Neutrophil (primary cell): ENCODE results near the gene DENND1A.

Experiments used
- H3K27ac ChIP-seq: fragments of 200-600 bp; sonication (generic); 2 replicates; pipeline ENCODE4 v1.5.1; 2016; ENCODE audit warnings: mild to moderate bottlenecking, moderate library complexity
- H3K27me3 ChIP-seq: fragments of 200-600 bp; sonication (generic); 2 replicates; pipeline ENCODE4 v1.6.0; 2016; ENCODE audit warnings: mild to moderate bottlenecking
- H3K36me3 ChIP-seq: fragments of 200-600 bp; sonication (generic); 2 replicates; pipeline ENCODE4 v1.5.1; 2017
- H3K4me1 ChIP-seq, 2 experiments: fragments of 200-600 bp in 1 of 2; sonication (generic) in 1 of 2; 1 replicate in 1 of 2; 2 replicates in 1 of 2; pipeline versions ENCODE4 v1.5.1 to v1.6.1; 2013 to 2016; ENCODE audit warnings: low read depth in 1 of 2, low read length in 1 of 2, mild to moderate bottlenecking in 1 of 2, moderate library complexity in 1 of 2; ENCODE audit not compliant: control insufficient read depth in 1 of 2, insufficient read depth in 1 of 2
- H3K4me3 ChIP-seq, 2 experiments: fragments of 200-600 bp in 1 of 2; sonication (generic) in 1 of 2; 1 replicate in 1 of 2; 2 replicates in 1 of 2; pipeline ENCODE4 v1.5.1; 2013 to 2016; ENCODE audit warnings: low read depth in 1 of 2, low read length in 1 of 2, mild to moderate bottlenecking in 1 of 2, moderate library complexity in 1 of 2
- H3K9me3 ChIP-seq: fragments of 200-600 bp; sonication (generic); 2 replicates; pipeline ENCODE4 v1.5.1; 2016
- TF ChIP-seq, protein P1 (sequence below): fragments of 200-600 bp; sonication (generic); IDR thresholded peaks from 2 replicates; pipeline ENCODE4 v1.5.1; 2016; ENCODE audit warnings: antibody characterized with exemption

DENND1A gene

DNA sequence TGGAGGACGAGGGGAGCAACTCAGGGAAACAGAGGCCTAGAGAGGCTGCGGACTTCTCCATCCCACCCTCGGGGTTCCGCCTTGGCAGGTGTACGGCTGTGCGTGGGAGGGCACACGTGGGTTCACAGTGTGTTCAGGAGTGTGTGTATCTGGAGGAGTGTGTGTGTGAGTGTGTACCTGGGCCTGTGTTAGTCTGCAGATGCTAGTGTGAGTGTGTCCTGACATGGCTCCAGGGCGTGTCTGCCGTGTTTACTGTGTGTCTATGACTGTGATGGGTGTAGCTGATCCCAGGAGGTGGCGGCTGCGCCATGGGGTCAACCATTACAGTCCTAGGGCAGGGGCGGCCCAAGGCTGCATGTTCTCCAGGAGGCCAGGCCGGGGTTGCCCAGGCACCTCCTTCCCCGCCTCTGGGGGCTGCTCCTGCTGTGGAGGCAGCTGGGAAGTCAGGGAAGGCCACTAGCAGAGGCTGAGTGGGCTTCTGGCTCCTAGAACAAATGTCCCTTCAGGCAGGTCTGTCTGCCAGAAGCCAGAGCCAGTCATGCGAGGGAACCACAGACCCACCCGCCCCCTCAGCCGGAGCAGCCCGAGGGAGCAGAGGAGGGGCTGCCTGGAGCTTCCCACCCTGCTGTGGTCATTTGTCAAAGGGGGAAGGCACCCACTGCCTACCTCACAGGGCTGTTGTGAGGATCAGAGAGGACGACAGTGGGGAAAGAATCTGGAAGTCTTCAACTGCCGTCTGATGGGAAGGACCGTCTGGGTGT, 552.5 kb downstream of the DENND1A start:
- no peaks in the 10 kb centered on the region for H3K4me1 ChIP-seq
- H3K36me3 ChIP-seq: peaks cover 26% of the 10 kb centered on the region
- H3K4me3 ChIP-seq: no peak overlapping the region
- no peak overlapping the region for H3K27ac ChIP-seq
- H3K9me3 ChIP-seq: no peaks in the 10 kb centered on the region
- TF ChIP-seq, protein P1, sequence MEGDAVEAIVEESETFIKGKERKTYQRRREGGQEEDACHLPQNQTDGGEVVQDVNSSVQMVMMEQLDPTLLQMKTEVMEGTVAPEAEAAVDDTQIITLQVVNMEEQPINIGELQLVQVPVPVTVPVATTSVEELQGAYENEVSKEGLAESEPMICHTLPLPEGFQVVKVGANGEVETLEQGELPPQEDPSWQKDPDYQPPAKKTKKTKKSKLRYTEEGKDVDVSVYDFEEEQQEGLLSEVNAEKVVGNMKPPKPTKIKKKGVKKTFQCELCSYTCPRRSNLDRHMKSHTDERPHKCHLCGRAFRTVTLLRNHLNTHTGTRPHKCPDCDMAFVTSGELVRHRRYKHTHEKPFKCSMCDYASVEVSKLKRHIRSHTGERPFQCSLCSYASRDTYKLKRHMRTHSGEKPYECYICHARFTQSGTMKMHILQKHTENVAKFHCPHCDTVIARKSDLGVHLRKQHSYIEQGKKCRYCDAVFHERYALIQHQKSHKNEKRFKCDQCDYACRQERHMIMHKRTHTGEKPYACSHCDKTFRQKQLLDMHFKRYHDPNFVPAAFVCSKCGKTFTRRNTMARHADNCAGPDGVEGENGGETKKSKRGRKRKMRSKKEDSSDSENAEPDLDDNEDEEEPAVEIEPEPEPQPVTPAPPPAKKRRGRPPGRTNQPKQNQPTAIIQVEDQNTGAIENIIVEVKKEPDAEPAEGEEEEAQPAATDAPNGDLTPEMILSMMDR: no peak
- H3K27me3 ChIP-seq: peaks cover 47% of the 10 kb centered on the region

DNA sequence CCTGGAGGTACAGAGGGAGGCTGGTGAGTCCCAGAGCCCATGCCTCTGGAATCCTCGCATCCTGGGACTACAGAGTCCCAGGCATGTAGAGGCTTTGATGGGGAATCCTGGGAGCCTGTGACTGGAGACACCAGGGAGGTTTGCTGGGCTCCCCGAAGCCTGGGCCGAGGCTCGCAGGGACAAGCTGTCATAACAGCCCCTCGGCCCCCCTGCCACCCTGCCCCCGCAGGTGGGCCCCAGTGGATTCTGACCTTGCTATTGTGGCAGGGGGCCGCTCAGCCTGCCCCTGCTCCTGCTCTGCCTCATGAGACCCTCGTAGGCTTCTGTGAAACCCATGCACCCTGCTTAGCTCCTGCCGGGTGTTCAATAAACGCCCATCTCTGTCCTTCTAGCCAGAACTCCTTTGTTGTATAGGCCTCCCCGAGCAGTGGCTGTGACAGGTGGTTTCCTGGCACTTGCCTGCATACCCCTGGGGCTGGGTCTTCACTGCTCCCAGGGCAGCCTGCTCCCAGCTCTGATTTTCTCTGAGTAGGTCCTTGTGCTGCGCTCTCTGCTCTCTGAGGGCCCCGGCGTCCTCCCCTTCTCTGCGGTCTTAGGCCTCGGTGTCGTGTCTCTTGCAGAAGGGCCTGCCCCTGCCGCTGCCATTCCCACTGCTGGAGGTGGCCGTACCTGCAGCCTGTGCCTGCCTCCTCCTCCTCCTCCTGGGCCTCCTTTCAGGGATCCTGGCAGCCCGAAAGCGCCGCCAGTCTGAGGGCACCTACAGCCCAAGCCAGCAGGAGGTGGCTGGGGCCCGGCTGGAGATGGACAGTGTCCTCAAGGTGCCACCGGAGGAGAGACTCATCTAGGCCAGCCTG, 553.5 kb downstream of the DENND1A start:
- H3K27me3 ChIP-seq: peaks cover 57% of the 10 kb centered on the region
- H3K36me3 ChIP-seq: peaks cover 16% of the 10 kb centered on the region
- TF ChIP-seq, protein P1: no peak
- H3K4me1 ChIP-seq: no peaks in the 10 kb centered on the region
- no peak overlapping the region for H3K27ac ChIP-seq
- no peak overlapping the region for H3K4me3 ChIP-seq
- no peaks in the 10 kb centered on the region for H3K9me3 ChIP-seq

DNA sequence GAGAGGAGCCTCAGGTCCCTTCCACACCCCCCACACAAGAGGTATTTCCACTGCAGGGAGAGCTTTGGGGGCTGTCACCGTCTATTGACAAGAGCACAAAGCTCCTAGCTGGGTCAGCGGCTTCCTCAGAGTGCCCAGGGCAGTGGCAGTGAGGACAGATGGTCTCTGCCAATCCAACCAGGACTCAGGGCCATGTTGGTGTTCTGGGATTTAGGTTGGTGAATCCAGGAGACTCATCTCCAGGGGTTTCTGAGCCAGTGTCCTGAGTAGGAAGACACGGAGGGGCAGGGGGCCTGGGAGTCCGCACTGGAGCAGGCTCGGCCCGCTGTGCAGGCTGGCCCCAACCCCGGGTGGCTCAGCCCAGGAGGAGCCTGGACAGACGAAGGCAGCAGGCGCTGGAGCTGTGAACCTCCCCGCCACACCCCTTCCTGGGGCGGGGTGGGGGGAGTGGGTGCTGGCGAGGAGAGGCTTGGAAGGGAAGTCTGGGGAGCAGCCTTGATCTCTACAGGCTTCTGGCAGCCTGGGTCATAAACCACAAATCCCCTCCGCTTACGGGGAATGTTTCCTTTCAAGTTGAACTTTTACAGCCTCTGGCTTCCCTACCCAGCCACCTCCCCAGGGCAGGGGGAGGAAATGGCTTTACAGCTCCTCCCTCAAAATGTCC, 554.3 kb downstream of the DENND1A start:
- TF ChIP-seq, protein P1: no peak
- H3K27me3 ChIP-seq: peaks cover 64% of the 10 kb centered on the region
- no peaks in the 10 kb centered on the region for H3K4me1 ChIP-seq
- no peaks in the 10 kb centered on the region for H3K9me3 ChIP-seq
- H3K27ac ChIP-seq: no peak overlapping the region
- H3K4me3 ChIP-seq: no peak overlapping the region
- peaks cover 8% of the 10 kb centered on the region for H3K36me3 ChIP-seq

DNA sequence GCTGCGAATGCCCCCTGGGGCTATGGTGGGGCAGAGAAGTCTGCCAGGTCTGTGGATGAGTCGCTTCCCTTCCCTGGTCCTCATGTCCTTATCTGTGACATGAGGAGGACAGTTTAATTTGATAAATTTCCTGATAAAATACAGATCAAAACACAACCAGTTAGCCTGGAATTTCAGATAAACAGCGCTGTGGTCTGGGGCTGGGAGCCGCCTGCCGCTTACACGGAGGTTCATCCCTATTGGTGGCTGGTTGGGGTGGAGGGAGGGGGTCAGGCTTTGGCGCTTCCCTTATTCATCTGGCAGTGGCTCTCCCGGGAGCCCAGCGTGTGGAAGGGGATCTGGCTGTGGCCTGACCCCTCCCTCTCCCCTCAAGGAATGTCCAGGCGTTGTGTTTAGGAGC, 556.0 kb downstream of the DENND1A start:
- Histone ChIP-seq H3K36me3 (no peaks in the 10 kb centered on the region), H3K4me1 (no peaks in the 10 kb centered on the region), H3K27ac (no peak overlapping the region), H3K4me3 (no peak overlapping the region), H3K9me3 (no peaks in the 10 kb centered on the region), H3K27me3 (peaks cover 71% of the 10 kb centered on the region)
- TF ChIP-seq, protein P1: no peak

DNA sequence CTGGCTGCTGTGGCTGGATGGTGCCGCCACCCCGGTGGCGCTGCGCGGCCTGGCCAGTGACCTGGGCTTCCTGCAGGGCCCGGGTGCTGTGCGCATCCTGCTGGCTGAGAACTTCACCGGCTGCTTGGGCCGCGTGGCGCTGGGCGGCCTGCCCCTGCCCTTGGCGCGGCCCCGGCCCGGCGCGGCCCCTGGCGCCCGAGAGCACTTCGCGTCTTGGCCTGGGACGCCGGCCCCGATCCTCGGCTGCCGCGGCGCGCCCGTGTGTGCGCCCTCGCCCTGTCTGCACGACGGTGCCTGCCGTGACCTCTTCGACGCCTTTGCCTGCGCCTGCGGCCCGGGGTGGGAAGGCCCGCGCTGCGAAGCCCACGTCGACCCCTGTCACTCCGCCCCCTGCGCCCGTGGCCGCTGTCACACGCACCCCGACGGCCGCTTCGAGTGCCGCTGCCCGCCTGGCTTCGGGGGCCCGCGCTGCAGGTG, 556.4 kb downstream of the DENND1A start:
- Histone ChIP-seq H3K4me1 (no peaks in the 10 kb centered on the region), H3K9me3 (no peaks in the 10 kb centered on the region), H3K4me3 (no peak overlapping the region), H3K27ac (no peak overlapping the region), H3K27me3 (peaks cover 71% of the 10 kb centered on the region), H3K36me3 (no peaks in the 10 kb centered on the region)
- TF ChIP-seq, protein P1: no peak
